Right lobe of liver (tissue), 6 donors: ENCODE results near the gene POLG. TPM values are rescaled to one million over a fixed set of nuclear protein-coding genes. Genes with fewer than 3 reads are reported as not detected.

ENCODE experiments used
- ATAC-seq, 4 donors: fragments of 200-7000 bp; cut with Tn5 transposase; one replicate each; pipeline ENCODE4 v1.9.1; 2020; ENCODE audit warnings: mild to moderate bottlenecking in 4 of 4, moderate library complexity in 4 of 4
- DNase-seq, 3 donors: peaks; one replicate each; pipeline ENCODE4 v3.0.0-alpha.2; 2020
- H3K27ac ChIP-seq, 3 donors: fragments of 200-600 bp; one replicate each; pipeline ENCODE4 v1.8.0; 2022
- H3K27me3 ChIP-seq, 2 donors: fragments of 200-600 bp; one replicate each; pipeline ENCODE4 v1.8.0; 2022
- H3K36me3 ChIP-seq, 4 donors: fragments of 200-600 bp; sonication (generic) in 1 of 4; one replicate each; pipeline versions ENCODE4 v1.5.1 to v1.8.0; 2017 to 2022; ENCODE audit warnings: control low read depth in 1 of 4
- H3K4me1 ChIP-seq, 4 donors: fragments of 200-600 bp; sonication (generic) in 1 of 4; one replicate each; pipeline versions ENCODE4 v1.5.1 to v1.8.0; 2017 to 2022; ENCODE audit warnings: control low read depth in 1 of 4
- H3K4me3 ChIP-seq, 3 donors: fragments of 200-600 bp; one replicate each; pipeline ENCODE4 v1.8.0; 2022
- H3K9me3 ChIP-seq, 4 donors: fragments of 200-600 bp; sonication (generic) in 1 of 4; one replicate each; pipeline versions ENCODE4 v1.5.1 to v1.8.0; 2017 to 2022; ENCODE audit warnings: control low read depth in 1 of 4
- CTCF ChIP-seq, 4 donors: fragments of 200-600 bp in 3 of 4; fragments of 450-650 bp in 1 of 4; IDR thresholded peaks; one replicate each; pipeline versions ENCODE4 v1.5.1 to v1.8.0; 2016 to 2022; ENCODE audit warnings: antibody characterized with exemption in 4 of 4, mild to moderate bottlenecking in 2 of 4
- POLR2A ChIP-seq: fragments of 450-650 bp; IDR thresholded peaks from one replicate; pipeline ENCODE4 v1.6.1; 2017; ENCODE audit warnings: antibody characterized with exemption, mild to moderate bottlenecking
- WGBS: methylation state at CpG from one replicate; pipeline ENCODE4 v1.1.6; 2018; ENCODE audit warnings: low coverage, low lambda C conversion rate; ENCODE audit not compliant: insufficient coverage; ENCODE audit errors: missing lambda C conversion rate; 5-methylcytosine and 5-hydroxymethylcytosine counted together
- intact Hi-C, 2 donors: fragments of 100-400 bp; cut with DNase I; formaldehyde crosslinking; loops; one replicate each; pipeline versions ENCODE4 v1.11.2 to v1.14.1; 2022
- long read RNA-seq: library from polyadenylated mRNA; unstranded; transcript quantifications from one replicate; pipeline ENCODE4 v2.0.0, GENCODE V29; 2019
- total RNA-seq, 6 experiments: library from RNA; depleted of rRNA in 2 of 6; stranded (reverse); fragments of >200 nt in 2 of 6; fragmentation: NEBNext Ultra II Directional in 3 of 6; extraction: Animal tissue kit (Norgen Biotek cat#: 25700) in 3 of 6; gene quantifications; one replicate each; pipeline versions ENCODE4 v1.1.0 to v1.2.4, GENCODE V29; 2016 to 2023
- donor health status: DM: no; HTN: yes; CAD: no.
- donor health status: DM: no; HTN: no; CAD: no.
- donor health status: DM: no; HTN: no; CAD: no.
- donor health status: DM: no; HTN: yes; CAD: no.
- donor health status: DM: no; HTN: yes; CAD: no.

Gene POLG
- 10 to 100 TPM; 26.3 to 34.7 (median 30.3) TPM for total RNA-seq
- long read RNA-seq, full-length matches to known transcripts = 1 of 5 reads
- long read RNA-seq, partial matches to known transcripts = 3 of 5 reads
- long read RNA-seq, other reads (novel, unspliced or antisense) = 1 of 5 reads

DNA sequence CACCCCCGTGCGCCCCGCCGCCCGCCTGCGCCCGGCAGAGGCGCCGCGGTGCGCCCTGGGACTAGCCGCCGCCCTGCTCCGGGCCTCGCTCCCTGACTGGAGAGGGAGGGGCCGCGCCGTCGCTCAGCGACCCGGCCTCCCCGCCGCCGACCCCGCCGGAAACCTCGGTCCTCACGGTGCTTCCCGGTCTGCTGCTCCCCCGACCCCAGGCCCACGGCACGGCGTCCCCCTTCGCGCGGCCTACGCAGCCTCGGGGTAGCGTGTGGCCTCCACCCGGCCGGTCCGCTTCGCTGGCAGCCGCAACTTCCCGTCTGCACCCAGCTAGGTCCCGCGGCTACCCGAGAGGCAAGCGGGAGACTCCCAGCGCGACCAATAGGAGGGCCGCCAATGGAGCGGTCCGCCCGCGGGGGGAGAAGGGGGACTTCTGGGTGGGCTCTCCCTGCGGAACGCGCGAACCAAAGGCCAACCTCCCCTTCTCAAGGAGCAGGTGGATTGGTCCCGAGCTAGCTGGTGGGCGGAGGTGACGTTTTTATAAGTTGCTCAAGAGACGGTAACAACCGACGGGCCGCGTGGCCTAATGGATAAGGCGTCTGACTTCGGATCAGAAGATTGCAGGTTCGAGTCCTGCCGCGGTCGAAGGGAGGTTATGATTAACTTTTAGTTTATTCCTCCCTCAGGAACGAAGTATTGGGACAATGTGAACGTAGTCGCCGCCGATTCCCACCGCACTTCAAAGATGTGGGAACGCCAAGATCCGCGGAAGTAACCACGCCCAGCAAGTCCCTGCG is at the start of gene POLG:
TSS of gene POLG (minus strand) at position 315 of the 788 bp plus-strand sequence. CDS start 1,070 bp downstream, outside the sequence.
- Histone ChIP-seq H3K4me1 (peaks cover 0 to 26% (median 10%) of the 10 kb centered on the region in 4 donors), H3K9me3 (no peaks in the 10 kb centered on the region), H3K27ac (peak within 1 kb of the TSS; percentile 66 to 92 (median 91)), H3K4me3 (peak within 1 kb of the TSS; percentile 89 to 98 (median 92)), H3K27me3 (no peaks in the 10 kb centered on the region), H3K36me3 (peaks cover 0 to 33% (median 10%) of the 10 kb centered on the region in 4 donors)
- TF ChIP-seq POLR2A (peak; percentile 98), CTCF (IDR thresholded peaks at IDR 0.05) (no peak)
- peak; percentile 99 for DNase-seq
- peak; percentile 94 to 98 (median 97) for ATAC-seq
- WGBS = 0% methylated on average over 20 of the region's 85 CpGs
- intact Hi-C loops = no loop called here

- no peak overlapping the region for H3K27ac ChIP-seq
- whole genome bisulfite sequencing = no CpG with 5 or more reads among the region's 3 CpGs
- H3K9me3 ChIP-seq = no peaks in the 10 kb centered on the region
- no peak for ATAC-seq
- H3K36me3 ChIP-seq = no peaks in the 10 kb centered on the region
- no peak for DNase-seq
- H3K27me3 ChIP-seq = peaks cover 3 to 4% of the 10 kb centered on the region in 2 donors
- TF ChIP-seq CTCF (IDR thresholded peaks at IDR 0.05) (no peak), POLR2A (no peak)
- H3K4me3 ChIP-seq = no peak overlapping the region
- intact Hi-C loops = no loop called here
- peaks cover 0 to 2% (median 0%) of the 10 kb centered on the region in 4 donors for H3K4me1 ChIP-seq
These were observed 49.6 kb upstream of the POLG start for GRCh38 chr15:89384176-89384604.

DNA sequence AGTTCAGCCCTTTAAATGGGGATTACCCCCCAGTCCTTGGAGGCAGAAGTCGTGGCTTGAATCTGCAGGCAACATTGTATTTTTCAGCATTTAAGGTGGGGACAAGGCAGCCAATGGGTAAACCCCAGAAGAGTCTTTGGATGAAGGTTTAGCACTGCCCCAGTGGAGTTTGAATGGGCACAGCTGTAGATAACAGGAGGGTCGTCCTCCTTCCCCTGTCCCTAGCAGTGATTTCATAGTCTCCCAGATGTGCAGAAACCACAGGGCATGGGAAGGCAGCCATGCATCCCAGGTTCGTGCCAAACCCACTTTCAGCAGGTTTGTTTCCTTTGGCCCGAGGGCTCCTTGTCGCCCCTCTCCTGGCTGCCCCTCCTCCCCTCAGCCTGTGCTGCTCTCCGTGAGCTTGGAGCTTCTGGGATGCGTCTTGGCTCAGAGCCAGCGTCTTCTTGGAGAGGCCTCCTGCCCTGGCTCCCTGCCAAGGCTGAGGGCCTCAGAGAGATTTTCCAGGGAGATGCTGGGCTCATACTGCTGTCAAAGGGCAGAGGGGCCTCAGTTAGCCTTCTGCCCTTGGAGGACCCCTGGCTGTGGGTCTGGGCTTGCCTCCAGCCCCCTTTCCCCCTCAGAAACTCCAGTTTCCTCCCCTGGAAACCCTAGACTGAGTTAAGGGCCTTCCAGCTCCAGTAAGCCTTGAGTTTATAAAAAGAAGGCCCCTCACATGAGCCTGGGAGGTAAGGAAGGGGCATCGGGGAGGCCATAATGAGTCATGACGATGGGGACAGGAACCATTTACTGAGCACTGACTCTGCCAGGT is 48.9 kb upstream of the POLG start:
- H3K27ac ChIP-seq = no peak overlapping the region
- H3K4me3 ChIP-seq = no peak overlapping the region
- H3K4me1 ChIP-seq = peaks cover 0 to 8% (median 0%) of the 10 kb centered on the region in 4 donors
- 29% methylated on average over 4 of the region's 10 CpGs for WGBS
- TF ChIP-seq CTCF (IDR thresholded peaks at IDR 0.05) (no peak), POLR2A (no peak)
- no peaks in the 10 kb centered on the region for H3K36me3 ChIP-seq
- peaks cover 9% of the 10 kb centered on the region in 2 donors for H3K27me3 ChIP-seq
- peak in 1 of 3 donors; percentile 38 for DNase-seq
- H3K9me3 ChIP-seq = no peaks in the 10 kb centered on the region
- intact Hi-C loops = no loop called here
- ATAC-seq = no peak

- H3K9me3 ChIP-seq = no peaks in the 10 kb centered on the region
- H3K27me3 ChIP-seq = peaks cover 9 to 22% of the 10 kb centered on the region in 2 donors
- no peaks in the 10 kb centered on the region for H3K36me3 ChIP-seq
- ATAC-seq = no peak
- intact Hi-C loops = no loop called here
- TF ChIP-seq CTCF (IDR thresholded peaks at IDR 0.05) (no peak), POLR2A (no peak)
- DNase-seq = no peak
- H3K4me1 ChIP-seq = peaks cover 0 to 11% (median 0%) of the 10 kb centered on the region in 4 donors
- no peak overlapping the region for H3K27ac ChIP-seq
- no peak overlapping the region for H3K4me3 ChIP-seq
- WGBS = 56% methylated on average over 11 of the region's 11 CpGs
These were observed 47.5 kb upstream of the POLG start for GRCh38 chr15:89381888-89382686.
